Tibial nerve (tissue), 4 donors: ENCODE data around the gene CA10. TPM values are rescaled to one million over a fixed set of nuclear protein-coding genes. Genes with fewer than 3 reads are reported as not detected.

ENCODE experiments used
- DNase-seq, 2 donors: peaks; one replicate each; pipeline ENCODE4 v3.0.0-alpha.2; 2019; ENCODE audit warnings: low spot score in 2 of 2
- H3K27ac ChIP-seq, 4 donors: fragments of 200-600 bp; sonication (generic) in 3 of 4; one replicate each; pipeline ENCODE4 v1.5.1; 2017 to 2019; ENCODE audit warnings: mild to moderate bottlenecking in 1 of 4
- H3K27me3 ChIP-seq, 2 donors: fragments of 200-600 bp; sonication (generic) in 1 of 2; one replicate each; pipeline versions ENCODE4 v1.5.1 to v1.6.0; 2017 to 2019
- H3K36me3 ChIP-seq, 3 donors: fragments of 200-600 bp; sonication (generic); one replicate each; pipeline ENCODE4 v1.5.1; 2018 to 2019
- H3K4me1 ChIP-seq, 4 donors: fragments of 200-600 bp; sonication (generic) in 3 of 4; one replicate each; pipeline ENCODE4 v1.5.1; 2017 to 2019
- H3K4me3 ChIP-seq, 4 donors: fragments of 200-600 bp; sonication (generic) in 3 of 4; one replicate each; pipeline ENCODE4 v1.5.1; 2017 to 2019; ENCODE audit warnings: mild to moderate bottlenecking in 1 of 4, moderate library complexity in 1 of 4
- H3K9me3 ChIP-seq, 4 donors: fragments of 200-600 bp; sonication (generic) in 3 of 4; one replicate each; pipeline ENCODE4 v1.5.1; 2017 to 2019
- CTCF ChIP-seq, 5 experiments: fragments of 200-600 bp in 3 of 5; fragments of 450-650 bp in 2 of 5; sonication (generic) in 3 of 5; IDR thresholded peaks; one replicate each; pipeline ENCODE4 v1.5.1; 2016 to 2019; ENCODE audit warnings: antibody characterized with exemption in 5 of 5, mild to moderate bottlenecking in 3 of 5, moderate library complexity in 2 of 5
- EP300 ChIP-seq, 2 donors: sonication (generic); formaldehyde crosslinking; IDR thresholded peaks; one replicate each; pipeline ENCODE4 v1.6.1; 2017; ENCODE audit warnings: antibody characterized with exemption in 2 of 2, mild to moderate bottlenecking in 1 of 2
- POLR2A ChIP-seq, 2 donors: fragments of 450-650 bp; IDR thresholded peaks; one replicate each; pipeline ENCODE4 v1.6.1; 2017; ENCODE audit warnings: antibody characterized with exemption in 2 of 2, mild to moderate bottlenecking in 2 of 2, moderate library complexity in 2 of 2
- WGBS, 2 donors: methylation state at CpG; one replicate each; pipeline ENCODE4 v1.1.5; 2018; 5-methylcytosine and 5-hydroxymethylcytosine counted together
- total RNA-seq, 4 donors: library from RNA; depleted of rRNA; stranded (reverse); fragments of >200 nt; gene quantifications; one replicate each; pipeline ENCODE4 v1.1.0, GENCODE V29; 2016

The CA10 gene
- total RNA-seq, 4 donors from 2014 or later, result not detected

- no peaks in the 10 kb centered on the region for H3K36me3 ChIP-seq
- H3K27ac ChIP-seq, result no peak overlapping the region
- no peak overlapping the region for H3K4me3 ChIP-seq
- WGBS, 2 donors, result 32 to 40% methylated on average over 6 of the region's 6 CpGs
- H3K9me3 ChIP-seq, result no peaks in the 10 kb centered on the region
- H3K4me1 ChIP-seq, result peaks cover 0 to 8% (median 0%) of the 10 kb centered on the region in 4 donors
- no peak for DNase-seq
- no peaks in the 10 kb centered on the region for H3K27me3 ChIP-seq
- TF ChIP-seq POLR2A (IDR thresholded peaks at IDR 0.05) (no peak), CTCF (IDR thresholded peaks at IDR 0.05) (no peak), EP300 (IDR thresholded peaks at IDR 0.05) (no peak)
Measured at GRCh38 chr17:51638971-51639370, 519.5 kb downstream of the CA10 start.

GRCh38 chr17:51636291-51636690 is 522.2 kb downstream of the CA10 start:
- Histone ChIP-seq H3K9me3 (no peaks in the 10 kb centered on the region), H3K4me3 (no peak overlapping the region), H3K27ac (no peak overlapping the region), H3K27me3 (no peaks in the 10 kb centered on the region), H3K4me1 (peaks cover 0 to 8% (median 0%) of the 10 kb centered on the region in 4 donors), H3K36me3 (no peaks in the 10 kb centered on the region)
- TF ChIP-seq POLR2A (IDR thresholded peaks at IDR 0.05), result no peak
- no peak for TF ChIP-seq EP300 (IDR thresholded peaks at IDR 0.05)
- TF ChIP-seq CTCF (IDR thresholded peaks at IDR 0.05), result no peak
- WGBS, 2 donors, result 91 to 92% methylated on average over 5 of the region's 5 CpGs
- DNase-seq, result no peak

- H3K9me3 ChIP-seq, result no peaks in the 10 kb centered on the region
- H3K36me3 ChIP-seq, result no peaks in the 10 kb centered on the region
- DNase-seq, result no peak
- no peak overlapping the region for H3K4me3 ChIP-seq
- 37 to 49% methylated on average over 5 of the region's 5 CpGs for WGBS, 2 donors
- H3K27ac ChIP-seq, result no peak overlapping the region
- H3K4me1 ChIP-seq, result no peaks in the 10 kb centered on the region
- no peaks in the 10 kb centered on the region for H3K27me3 ChIP-seq
- no peak for TF ChIP-seq EP300 (IDR thresholded peaks at IDR 0.05)
- TF ChIP-seq POLR2A (IDR thresholded peaks at IDR 0.05), result no peak
- no peak for TF ChIP-seq CTCF (IDR thresholded peaks at IDR 0.05)
Measured at GRCh38 chr17:51630101-51630671, 528.3 kb downstream of the CA10 start.

GRCh38 chr17:51629232-51629631 is 529.3 kb downstream of the CA10 start:
- 75 to 83% methylated on average over 3 of the region's 3 CpGs for WGBS, 2 donors
- Histone ChIP-seq H3K4me1 (no peaks in the 10 kb centered on the region), H3K36me3 (no peaks in the 10 kb centered on the region), H3K4me3 (no peak overlapping the region), H3K27ac (no peak overlapping the region), H3K27me3 (no peaks in the 10 kb centered on the region), H3K9me3 (no peaks in the 10 kb centered on the region)
- TF ChIP-seq POLR2A (IDR thresholded peaks at IDR 0.05), result no peak
- DNase-seq, result no peak

GRCh38 chr17:51627779-51628178 is 530.7 kb downstream of the CA10 start:
- Histone ChIP-seq H3K27me3 (no peaks in the 10 kb centered on the region), H3K27ac (no peak overlapping the region), H3K4me3 (no peak overlapping the region), H3K4me1 (no peaks in the 10 kb centered on the region), H3K9me3 (no peaks in the 10 kb centered on the region), H3K36me3 (no peaks in the 10 kb centered on the region)
- WGBS, 2 donors, result 59 to 74% methylated on average over 1 of the region's 1 CpG
- TF ChIP-seq POLR2A (IDR thresholded peaks at IDR 0.05), result no peak
- no peak for TF ChIP-seq CTCF (IDR thresholded peaks at IDR 0.05)
- TF ChIP-seq EP300 (IDR thresholded peaks at IDR 0.05), result no peak
- DNase-seq, result no peak

- no peak for TF ChIP-seq CTCF (IDR thresholded peaks at IDR 0.05)
- TF ChIP-seq EP300 (IDR thresholded peaks at IDR 0.05), result no peak
- no peak for TF ChIP-seq POLR2A (IDR thresholded peaks at IDR 0.05)
- Histone ChIP-seq H3K27ac (no peak overlapping the region), H3K9me3 (no peaks in the 10 kb centered on the region), H3K27me3 (no peaks in the 10 kb centered on the region), H3K4me1 (no peaks in the 10 kb centered on the region), H3K4me3 (no peak overlapping the region), H3K36me3 (no peaks in the 10 kb centered on the region)
- DNase-seq, result no peak
- WGBS, 2 donors, result 30 to 35% methylated on average over 1 of the region's 1 CpG
Measured at GRCh38 chr17:51618476-51618875, 540.0 kb downstream of the CA10 start.
